Sigmoid colon (tissue), 7 donors: Measurements from ENCODE around the gene EHD4. TPM values are rescaled to one million over a fixed set of nuclear protein-coding genes. Genes with fewer than 3 reads are reported as not detected.

ENCODE experiments used
- DNase-seq: peaks from one replicate; pipeline ENCODE4 v3.0.0-alpha.2; 2019
- H3K27ac ChIP-seq, 4 donors: fragments of 200-600 bp; sonication (generic); one replicate each; pipeline ENCODE4 v1.5.1; 2016 to 2019; ENCODE audit warnings: mild to moderate bottlenecking in 1 of 4
- H3K27me3 ChIP-seq, 3 donors: fragments of 200-600 bp; sonication (generic); one replicate each; pipeline ENCODE4 v1.5.1; 2019; ENCODE audit warnings: mild to moderate bottlenecking in 1 of 3
- H3K36me3 ChIP-seq, 4 donors: fragments of 200-600 bp; sonication (generic); one replicate each; pipeline ENCODE4 v1.5.1; 2016 to 2019
- H3K4me1 ChIP-seq, 4 donors: fragments of 200-600 bp; sonication (generic); one replicate each; pipeline ENCODE4 v1.5.1; 2017 to 2019
- H3K4me3 ChIP-seq, 4 donors: fragments of 200-600 bp; sonication (generic); one replicate each; pipeline ENCODE4 v1.5.1; 2017 to 2019; ENCODE audit warnings: mild to moderate bottlenecking in 2 of 4, moderate library complexity in 1 of 4
- H3K9me3 ChIP-seq, 4 donors: fragments of 200-600 bp in 3 of 4; sonication (generic) in 3 of 4; one replicate each; pipeline versions ENCODE4 v1.5.1 to v1.6.1; 2013 to 2019
- CTCF ChIP-seq, 4 experiments: fragments of 450-650 bp in 3 of 4; fragments of 200-600 bp in 1 of 4; IDR thresholded peaks; one replicate each; pipeline ENCODE4 v1.5.1; 2016 to 2019; ENCODE audit warnings: antibody characterized with exemption in 4 of 4, mild to moderate bottlenecking in 3 of 4, moderate library complexity in 2 of 4
- EP300 ChIP-seq, 4 donors: sonication (generic); formaldehyde crosslinking; IDR thresholded peaks; one replicate each; pipeline ENCODE4 v1.6.1; 2017; ENCODE audit warnings: antibody characterized with exemption in 4 of 4
- POLR2A ChIP-seq, 2 donors: fragments of 450-650 bp; IDR thresholded peaks; one replicate each; pipeline ENCODE4 v1.6.1; 2016; ENCODE audit warnings: antibody characterized with exemption in 2 of 2, mild to moderate bottlenecking in 2 of 2, moderate library complexity in 2 of 2
- POLR2AphosphoS5 ChIP-seq, 4 donors: sonication (generic); formaldehyde crosslinking; IDR thresholded peaks; one replicate each; pipeline ENCODE4 v1.6.1; 2017; ENCODE audit warnings: antibody characterized with exemption in 4 of 4
- WGBS, 2 donors: extraction: QIAGEN DNeasy Blood & Tissue Kit; methylation state at CpG; one replicate each; pipeline ENCODE4 v1.1.7; 2013; 5-methylcytosine and 5-hydroxymethylcytosine counted together
- intact Hi-C: fragments of 100-400 bp; cut with DNase I; formaldehyde crosslinking; loops from one replicate; pipeline ENCODE4 v1.15.1; 2023
- polyA plus RNA-seq, 3 donors: library from polyadenylated mRNA; stranded (reverse); fragments of 200-250 nt; gene quantifications; one replicate each; pipeline ENCODE4 v1.2.3, GENCODE V29; 2013
- total RNA-seq, 4 donors: library from RNA; depleted of rRNA; stranded (reverse); fragments of >200 nt; gene quantifications; one replicate each; pipeline ENCODE4 v1.1.0, GENCODE V29; 2016
- donor health status: healthy with polysubstance abuse.
- donor health status: Bipolar disorder and iron deficiency.
- donor health status: healthy.

Gene EHD4
- total and polyA plus RNA-seq, 7 donors = 8.9 to 37.0 (median 13.0) TPM

- Histone ChIP-seq H3K4me1 (peaks cover 0 to 16% (median 12%) of the 10 kb centered on the region in 4 donors), H3K9me3 (no peaks in the 10 kb centered on the region), H3K27me3 (no peaks in the 10 kb centered on the region), H3K4me3 (no peak overlapping the region), H3K36me3 (peaks cover 0 to 7% (median 2%) of the 10 kb centered on the region in 4 donors), H3K27ac (peak overlapping the region in 1 of 4 donors; percentile 37)
- TF ChIP-seq EP300 (IDR thresholded peaks at IDR 0.05) = no peak
- TF ChIP-seq CTCF (IDR thresholded peaks at IDR 0.05) = no peak
- no peak for TF ChIP-seq POLR2A (IDR thresholded peaks at IDR 0.05)
- TF ChIP-seq POLR2AphosphoS5 (IDR thresholded peaks at IDR 0.05) = no peak
- 89 to 93% methylated on average over 7 of the region's 7 CpGs for WGBS, 2 donors
- intact Hi-C loops = no loop called here
- DNase-seq = no peak
Observed at GRCh38 chr15:41955100-41955499, 17.3 kb downstream of the EHD4 start.

- Histone ChIP-seq H3K9me3 (no peaks in the 10 kb centered on the region), H3K27me3 (no peaks in the 10 kb centered on the region), H3K27ac (no peak overlapping the region), H3K4me3 (no peak overlapping the region), H3K4me1 (peaks cover 0 to 20% (median 15%) of the 10 kb centered on the region in 4 donors), H3K36me3 (peaks cover 0 to 7% (median 2%) of the 10 kb centered on the region in 4 donors)
- WGBS, 2 donors = 91 to 94% methylated on average over 6 of the region's 6 CpGs
- intact Hi-C loops = no loop called here
- TF ChIP-seq POLR2A (IDR thresholded peaks at IDR 0.05) = no peak
- no peak for DNase-seq
Observed at GRCh38 chr15:41954036-41954435, 18.3 kb downstream of the EHD4 start.

GRCh38 chr15:41952013-41952563 lies 20.3 kb downstream of the EHD4 start:
- H3K27ac ChIP-seq = no peak overlapping the region
- H3K36me3 ChIP-seq = peaks cover 0 to 7% (median 2%) of the 10 kb centered on the region in 4 donors
- H3K4me3 ChIP-seq = no peak overlapping the region
- H3K27me3 ChIP-seq = no peaks in the 10 kb centered on the region
- no peaks in the 10 kb centered on the region for H3K9me3 ChIP-seq
- 93% methylated on average over 12 of the region's 12 CpGs for WGBS, 2 donors
- DNase-seq = no peak
- intact Hi-C loops = no loop called here
- TF ChIP-seq POLR2AphosphoS5 (IDR thresholded peaks at IDR 0.05) (no peak), CTCF (IDR thresholded peaks at IDR 0.05) (no peak), POLR2A (IDR thresholded peaks at IDR 0.05) (no peak), EP300 (IDR thresholded peaks at IDR 0.05) (no peak)
- peaks cover 0 to 20% (median 15%) of the 10 kb centered on the region in 4 donors for H3K4me1 ChIP-seq

GRCh38 chr15:41951571-41951970 lies 20.8 kb downstream of the EHD4 start:
- no peak for TF ChIP-seq EP300 (IDR thresholded peaks at IDR 0.05)
- no peak for TF ChIP-seq POLR2AphosphoS5 (IDR thresholded peaks at IDR 0.05)
- no peak for TF ChIP-seq POLR2A (IDR thresholded peaks at IDR 0.05)
- TF ChIP-seq CTCF (IDR thresholded peaks at IDR 0.05) = no peak
- 48 to 70% methylated on average over 2 of the region's 2 CpGs for WGBS, 2 donors
- H3K9me3 ChIP-seq = no peaks in the 10 kb centered on the region
- DNase-seq = no peak
- peaks cover 0 to 7% (median 2%) of the 10 kb centered on the region in 4 donors for H3K36me3 ChIP-seq
- intact Hi-C loops = no loop called here
- no peak overlapping the region for H3K4me3 ChIP-seq
- H3K27ac ChIP-seq = peak overlapping the region in 1 of 4 donors; percentile 6
- no peaks in the 10 kb centered on the region for H3K27me3 ChIP-seq
- H3K4me1 ChIP-seq = peaks cover 0 to 20% (median 15%) of the 10 kb centered on the region in 4 donors

- Histone ChIP-seq H3K4me1 (peaks cover 0 to 21% (median 16%) of the 10 kb centered on the region in 4 donors), H3K4me3 (no peak overlapping the region), H3K27me3 (no peaks in the 10 kb centered on the region), H3K36me3 (peaks cover 0 to 7% (median 2%) of the 10 kb centered on the region in 4 donors), H3K27ac (peak overlapping the region in 2 of 4 donors; percentile 6 to 13), H3K9me3 (no peaks in the 10 kb centered on the region)
- intact Hi-C loops = no loop called here
- WGBS, 2 donors = 80 to 84% methylated on average over 5 of the region's 5 CpGs
- no peak for DNase-seq
- no peak for TF ChIP-seq POLR2A (IDR thresholded peaks at IDR 0.05)
- no peak for TF ChIP-seq EP300 (IDR thresholded peaks at IDR 0.05)
- no peak for TF ChIP-seq CTCF (IDR thresholded peaks at IDR 0.05)
- peak in 1 of 4 donors; percentile 12 for TF ChIP-seq POLR2AphosphoS5 (IDR thresholded peaks at IDR 0.05)
Observed at GRCh38 chr15:41950489-41950888, 21.9 kb downstream of the EHD4 start.
